Heart right ventricle (tissue), 16 donors: ENCODE results near the gene PATJ. TPM values are rescaled to one million over a fixed set of nuclear protein-coding genes. Genes with fewer than 3 reads are reported as not detected.

Experiments used
- ATAC-seq, 8 donors: fragments of 200-7000 bp; cut with Tn5 transposase; one replicate each; pipeline ENCODE4 v1.9.1; 2020; ENCODE audit warnings: mild to moderate bottlenecking in 8 of 8, moderate library complexity in 8 of 8, moderate number of reproducible peaks in 1 of 8
- DNase-seq, 2 donors: peaks; one replicate each; pipeline ENCODE4 v3.0.0-alpha.2; 2020
- H3K27ac ChIP-seq, 10 donors: fragments of 200-600 bp; sonication (generic) in 2 of 10; one replicate each; pipeline versions ENCODE4 v1.5.0 to v1.8.0; 2020 to 2022; ENCODE audit warnings: mild to moderate bottlenecking in 3 of 10
- H3K27me3 ChIP-seq, 7 donors: fragments of 200-600 bp; one replicate each; pipeline ENCODE4 v1.8.0; 2021 to 2022; ENCODE audit warnings: mild to moderate bottlenecking in 2 of 7
- H3K36me3 ChIP-seq, 9 donors: fragments of 200-600 bp; sonication (generic) in 1 of 9; one replicate each; pipeline versions ENCODE4 v1.5.0 to v1.8.0; 2020 to 2022; ENCODE audit warnings: mild to moderate bottlenecking in 2 of 9
- H3K4me1 ChIP-seq, 9 donors: fragments of 200-600 bp; sonication (generic) in 1 of 9; one replicate each; pipeline versions ENCODE4 v1.5.0 to v1.8.0; 2020 to 2022; ENCODE audit warnings: mild to moderate bottlenecking in 4 of 9
- H3K4me3 ChIP-seq, 10 donors: fragments of 200-600 bp; sonication (generic) in 2 of 10; one replicate each; pipeline versions ENCODE4 v1.5.0 to v1.8.0; 2020 to 2022; ENCODE audit warnings: mild to moderate bottlenecking in 7 of 10, moderate library complexity in 2 of 10
- H3K9me3 ChIP-seq, 11 donors: fragments of 200-600 bp in 10 of 11; sonication (generic) in 2 of 11; one replicate each; pipeline versions ENCODE4 v1.5.0 to v1.8.0; 2013 to 2022; ENCODE audit warnings: mild to moderate bottlenecking in 2 of 11, control low read depth in 1 of 11, moderate library complexity in 1 of 11
- CTCF ChIP-seq, 9 donors: fragments of 200-600 bp; sonication (generic) in 2 of 9; IDR thresholded peaks; one replicate each; pipeline versions ENCODE4 v1.5.0 to v1.8.0; 2021 to 2022; ENCODE audit warnings: antibody characterized with exemption in 9 of 9, mild to moderate bottlenecking in 5 of 9, moderate library complexity in 1 of 9
- WGBS, 2 donors: extraction: QIAGEN DNeasy Blood & Tissue Kit; methylation state at CpG; one replicate each; pipeline ENCODE4 v1.1.7; 2013; ENCODE audit warnings: inconsistent platforms in 1 of 2; 5-methylcytosine and 5-hydroxymethylcytosine counted together
- intact Hi-C, 10 donors: fragments of 100-400 bp; cut with DNase I; formaldehyde crosslinking; loops; one replicate each; pipeline versions ENCODE4 v1.11.1 to v1.14.2; 2022
- polyA plus RNA-seq, 2 donors: library from polyadenylated mRNA; stranded (reverse); fragments of 200-250 nt; gene quantifications; one replicate each; pipeline ENCODE4 v1.2.3, GENCODE V29; 2013
- total RNA-seq, 10 donors: library from RNA; stranded (reverse); fragmentation: NEBNext Ultra II Directional in 3 of 10; extraction: Animal tissue kit (Norgen Biotek cat#: 25700) in 3 of 10; gene quantifications; one replicate each; pipeline versions ENCODE4 v1.2.1 to v1.2.4, GENCODE V29; 2021 to 2023
- donor health status: Arrhythmogenic right ventricular cardiomyopathy.
- donor health status: ischemic (EF 13 %, LVEDD 7.1; RV severe dilation, severe dysfunction).
- donor health status: healthy with polysubstance abuse.
- donor health status: DM: no; HTN: yes; CAD: no.
- donor health status: DM: no; HTN: no; CAD: no.
- donor health status: ischemic (EF 25% LVEDD 6.9; RV normal size, moderate dysfunction).
- donor health status: ischemic (EF 25% LVEDD 5.7; RV mildly dilated, moderate dysfunction).
- donor health status: healthy.
- donor health status: DM: yes; HTN: yes; CAD: no.
- donor health status: Ischemic cardiomyopathy.
- donor health status: ischemic (EF 35%, LVEDD 5.7; RV mildly dilated, moderate dysfunction).
- donor health status: nonischemic (EF 11% LVEDD 7.7; RV severe dilation, severe dysfunction).
- donor health status: DM: yes; HTN: yes; CAD: no.
- donor health status: PGD.
- donor health status: ischemic (EF 29% LVEDD 5.4; RV normal size, mild dysfunction).
- donor health status: nonischemic (EF 23%, LVEDD 6.1; RV moderate dilation, normal function).

Gene PATJ
- total and polyA plus RNA-seq, 12 donors, result 3.7 to 213 (median 119) TPM

- DNase-seq, result no peak
- Histone ChIP-seq H3K27ac (peak overlapping the region in 6 of 10 donors; percentile 4 to 54 (median 27)), H3K27me3 (no peaks in the 10 kb centered on the region), H3K4me3 (no peak overlapping the region), H3K4me1 (peaks cover 0 to 26% (median 0%) of the 10 kb centered on the region in 9 donors), H3K36me3 (no peaks in the 10 kb centered on the region), H3K9me3 (peaks cover 0 to 8% (median 0%) of the 10 kb centered on the region in 11 donors)
- WGBS, 2 donors, result 52 to 55% methylated on average over 3 of the region's 3 CpGs
- no peak for TF ChIP-seq CTCF (IDR thresholded peaks at IDR 0.05)
- no peak for ATAC-seq
- intact Hi-C loops, result loop anchor here in 1 of 10 donors (10.0 kb wide), 1 partner anchor 184 kb away; no protein-coding TSS in a partner anchor
Measured at GRCh38 chr1:62058956-62059355, 316.7 kb downstream of the PATJ start.

GRCh38 chr1:62062087-62062486, 319.8 kb downstream of the PATJ start:
- intact Hi-C loops, result loop anchor here in 6 of 10 donors (10.0 kb wide), 4 partner anchors 87 to 197 kb away; no protein-coding TSS in a partner anchor
- 85 to 97% methylated on average over 1 of the region's 1 CpG for WGBS, 2 donors
- ATAC-seq, result no peak

DNA sequence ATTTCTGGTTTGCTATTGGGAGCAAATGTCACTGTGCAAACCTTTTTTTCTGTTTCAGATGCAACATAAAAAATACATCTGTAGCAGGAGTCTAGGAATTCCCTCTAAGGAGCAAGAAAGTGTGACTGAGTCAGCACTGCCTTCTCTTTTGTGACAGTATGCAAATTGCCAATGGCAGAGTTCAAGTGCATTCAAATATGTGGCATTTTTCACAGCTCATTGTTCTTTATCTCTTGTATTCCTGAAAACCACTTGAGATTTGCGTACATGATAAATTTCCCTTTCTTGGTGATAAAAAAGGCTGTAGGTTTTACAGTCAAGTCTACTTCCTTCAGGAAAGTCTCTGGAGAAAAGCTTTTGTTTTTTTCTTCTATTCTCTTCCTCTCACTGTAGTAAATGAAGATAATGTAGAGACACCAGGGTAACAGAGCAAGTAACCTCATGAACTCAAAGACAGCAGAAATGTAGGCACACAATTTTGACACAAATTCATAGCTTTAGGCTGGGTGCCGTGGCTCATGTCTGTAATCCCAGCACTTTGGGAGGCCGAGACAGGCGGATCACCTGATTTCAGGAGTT, 322.6 kb downstream of the PATJ start:
- Histone ChIP-seq H3K27me3 (no peaks in the 10 kb centered on the region), H3K4me1 (peaks cover 0 to 54% (median 26%) of the 10 kb centered on the region in 9 donors), H3K4me3 (no peak overlapping the region), H3K27ac (peak overlapping the region; percentile 24 to 92 (median 67)), H3K36me3 (no peaks in the 10 kb centered on the region), H3K9me3 (peaks cover 0 to 12% (median 0%) of the 10 kb centered on the region in 11 donors)
- 74 to 75% methylated on average over 4 of the region's 4 CpGs for WGBS, 2 donors
- no peak for ATAC-seq
- intact Hi-C loops, result loop anchor here in 7 of 10 donors (5.0 to 10.0 kb wide), 5 partner anchors 90 to 200 kb away; no protein-coding TSS in a partner anchor
- no peak for DNase-seq
- no peak for TF ChIP-seq CTCF (IDR thresholded peaks at IDR 0.05)

More at GRCh38 chr1:62062087-62062486, 319.8 kb downstream of the PATJ start:
- DNase-seq, result no peak
- Histone ChIP-seq H3K9me3 (peaks cover 0 to 12% (median 0%) of the 10 kb centered on the region in 11 donors), H3K27me3 (no peaks in the 10 kb centered on the region), H3K27ac (no peak overlapping the region), H3K4me3 (no peak overlapping the region), H3K4me1 (peaks cover 0 to 39% (median 9%) of the 10 kb centered on the region in 9 donors), H3K36me3 (no peaks in the 10 kb centered on the region)
- no peak for TF ChIP-seq CTCF (IDR thresholded peaks at IDR 0.05)

GRCh38 chr1:62066713-62067112, 324.4 kb downstream of the PATJ start:
- intact Hi-C loops, result loop anchor here in 7 of 10 donors (5.0 to 10.0 kb wide), 5 partner anchors 92 to 202 kb away; no protein-coding TSS in a partner anchor
- H3K9me3 ChIP-seq, result peaks cover 0 to 12% (median 0%) of the 10 kb centered on the region in 11 donors
- no peaks in the 10 kb centered on the region for H3K36me3 ChIP-seq
- peak overlapping the region in 8 of 10 donors; percentile 12 to 92 (median 78) for H3K27ac ChIP-seq
- no peak for ATAC-seq
- DNase-seq, result no peak
- no peaks in the 10 kb centered on the region for H3K27me3 ChIP-seq
- peaks cover 0 to 66% (median 34%) of the 10 kb centered on the region in 9 donors for H3K4me1 ChIP-seq
- TF ChIP-seq CTCF (IDR thresholded peaks at IDR 0.05), result no peak
- 86 to 97% methylated on average over 2 of the region's 2 CpGs for WGBS, 2 donors
- no peak overlapping the region for H3K4me3 ChIP-seq
